22Rv1 (cell line): Measurements from ENCODE around the gene CAPN2.

Experiments used
- CTCF ChIP-seq: fragments of 450-650 bp; IDR thresholded peaks from 2 replicates; pipeline ENCODE4 v1.5.1; 2017; ENCODE audit warnings: mild to moderate bottlenecking
- ZFX ChIP-seq: fragments of 450-650 bp; IDR thresholded peaks from 2 replicates; pipeline ENCODE4 v1.6.1; 2017; ENCODE audit warnings: antibody characterized with exemption, borderline replicate concordance

- TF ChIP-seq CTCF (no peak), ZFX (no peak)
These were observed 61.9 kb downstream of the CAPN2 start for GRCh38 chr1:223774134-223774814.
